HG03469 (cell line): ENCODE data around the gene BTNL9.
"Not testable (repeated sequence)": the region's sequence is repeated elsewhere in the genome, so short reads cannot be mapped to it uniquely, and the experiment has no call there.

Experiments used
- ATAC-seq: cut with Tn5 transposase; IDR thresholded peaks from one replicate; pipeline ENCODE4 v1.9.1; 2021; ENCODE audit warnings: mild to moderate bottlenecking, moderate library complexity, moderate number of reproducible peaks; ENCODE audit not compliant: unreplicated experiment

The BTNL9 gene

GRCh38 chr5:181039931-181040630 is at the start of gene BTNL9:
Gene BTNL9, plus strand, starts transcription at chr5:181040266. Its CDS starts 5,224 bp downstream, at chr5:181045490.
- no peak for ATAC-seq

DNA sequence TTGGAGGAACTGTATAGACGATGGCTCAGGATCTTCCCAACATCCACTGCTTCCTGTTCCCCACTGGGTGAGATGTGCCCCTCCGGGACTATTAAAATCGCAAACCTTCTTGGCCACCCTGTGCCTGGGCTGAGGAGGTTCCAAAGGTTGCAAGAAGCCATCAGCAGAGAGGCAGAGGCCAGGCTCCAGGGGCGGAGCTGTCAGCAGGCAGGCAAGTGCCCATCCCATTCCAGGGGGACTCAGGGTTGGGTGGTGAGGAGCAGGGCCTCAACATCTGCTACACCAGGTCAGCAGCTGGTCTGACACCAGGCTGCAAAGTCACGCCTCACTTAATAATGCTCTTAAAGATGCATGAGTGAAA is 49.2 kb upstream of the BTNL9 start:
- no peak for ATAC-seq

DNA sequence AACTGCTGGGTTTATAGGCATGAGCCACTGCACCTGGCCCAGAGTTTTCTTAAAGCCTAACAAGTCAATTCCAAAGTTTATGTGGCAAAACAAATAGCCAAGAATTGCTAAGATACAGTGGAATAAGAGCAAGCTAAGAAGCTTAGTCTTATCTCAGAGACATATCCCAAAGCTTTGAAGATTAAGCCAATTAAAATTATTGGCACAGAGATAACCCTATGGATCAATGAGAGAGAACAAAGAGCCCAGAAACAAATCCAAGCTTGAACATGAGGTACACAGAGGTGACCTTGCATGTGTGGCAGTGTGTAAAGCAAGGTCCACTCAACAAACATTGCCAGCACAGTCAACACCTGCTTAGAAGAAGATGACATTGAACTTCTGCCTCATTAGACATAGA is 38.1 kb upstream of the BTNL9 start:
- no peak for ATAC-seq

- no peak for ATAC-seq
These were observed 34.3 kb upstream of the BTNL9 start for GRCh38 chr5:181005791-181006190.

DNA sequence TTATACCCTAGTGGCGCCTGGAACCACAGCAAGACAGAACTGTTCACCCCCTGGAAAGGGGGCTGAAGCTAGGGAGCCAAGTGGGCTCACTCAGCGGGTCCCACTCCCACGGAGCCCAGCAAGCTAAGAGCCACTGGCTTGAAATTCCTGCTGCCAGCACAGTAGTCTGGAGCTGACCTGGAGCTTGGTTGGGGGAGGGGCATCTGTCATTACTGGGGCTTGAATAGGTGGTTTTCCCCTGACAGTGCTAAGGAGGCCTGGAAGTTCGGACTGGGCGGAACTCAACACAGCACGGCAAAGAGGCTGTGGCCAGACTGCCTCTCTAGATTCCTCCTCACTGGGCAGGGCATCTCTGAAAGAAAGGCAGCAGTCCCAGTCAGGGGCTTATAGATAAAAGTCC is 31.9 kb upstream of the BTNL9 start:
- ATAC-seq: no peak

DNA sequence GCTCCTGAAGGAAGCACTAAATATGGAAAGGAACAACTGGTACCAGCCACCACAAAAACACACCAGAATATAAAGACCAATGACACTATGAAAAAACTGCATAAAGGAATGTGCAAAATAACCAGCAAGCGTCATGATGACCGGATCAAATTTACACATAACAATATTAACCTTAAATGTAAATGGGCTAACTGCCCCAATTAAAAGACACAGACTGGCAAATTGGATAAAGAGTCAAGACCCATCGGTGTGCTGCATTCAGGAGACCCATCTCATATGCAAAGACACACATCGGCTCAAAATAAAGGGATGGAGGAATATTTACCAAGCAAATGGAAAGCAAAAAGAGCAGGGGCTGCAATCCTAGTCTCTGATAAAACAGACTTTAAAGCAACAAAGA is 30.0 kb upstream of the BTNL9 start:
- not testable (repeated sequence) for ATAC-seq

DNA sequence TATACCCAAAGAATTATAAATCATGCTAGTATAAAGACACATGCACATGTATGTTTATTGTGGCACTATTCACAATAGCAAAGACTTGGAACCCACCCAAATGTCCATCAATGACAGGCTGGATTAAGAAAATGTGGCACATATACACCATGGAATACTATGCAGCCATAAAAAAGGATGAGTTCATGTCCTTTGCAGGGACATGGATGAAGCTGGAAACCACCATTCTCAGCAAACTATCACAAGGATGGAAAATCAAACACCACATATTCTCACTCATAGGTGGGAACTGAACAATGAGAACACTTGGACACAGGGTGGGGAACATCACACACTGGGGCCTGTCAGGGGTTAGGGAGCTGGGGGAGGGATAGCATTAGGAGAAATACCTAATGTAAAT is 25.4 kb upstream of the BTNL9 start:
- not testable (repeated sequence) for ATAC-seq

GRCh38 chr5:181017448-181017847 is 22.6 kb upstream of the BTNL9 start:
- not testable (repeated sequence) for ATAC-seq

- ATAC-seq: no peak
These were observed 19.4 kb upstream of the BTNL9 start for GRCh38 chr5:181020688-181021087.

DNA sequence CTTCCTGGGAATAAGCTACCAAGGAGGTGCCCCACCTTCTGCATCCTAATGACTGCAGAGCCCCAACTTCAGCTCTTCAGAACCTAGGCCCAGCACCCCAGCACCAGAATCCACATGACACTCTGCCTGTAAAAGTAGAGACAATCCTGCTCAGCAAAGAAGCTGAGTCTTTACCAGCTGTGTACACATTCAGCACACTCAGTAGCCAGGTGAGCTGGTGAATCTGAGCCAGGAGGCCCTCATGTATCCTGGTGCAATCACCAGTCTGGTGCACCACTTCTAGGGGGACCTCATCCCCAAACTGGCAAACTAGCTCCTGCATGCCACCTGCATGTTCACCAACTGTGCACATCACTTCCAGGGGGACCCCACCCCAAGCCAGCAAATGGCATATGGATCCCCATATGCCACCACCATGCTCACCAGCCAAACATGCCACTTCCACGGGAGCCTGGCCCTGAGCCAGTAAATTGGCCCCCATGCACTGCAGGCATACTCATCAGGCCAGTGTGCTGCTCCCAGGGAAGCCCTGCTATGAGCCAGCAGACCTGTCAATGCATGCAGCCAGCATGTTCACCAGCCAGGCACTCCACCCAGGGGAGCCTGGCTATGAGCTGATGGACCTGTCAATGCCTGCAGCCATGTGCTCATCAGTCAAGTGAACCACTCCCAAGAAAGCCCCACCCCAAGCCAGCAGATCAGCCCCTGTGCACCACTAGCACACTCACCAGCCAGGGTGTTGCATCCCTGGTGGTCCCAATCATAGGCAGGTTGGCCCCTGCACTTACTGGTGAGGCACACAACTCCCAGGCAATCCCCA is 15.6 kb upstream of the BTNL9 start:
- ATAC-seq: no peak

DNA sequence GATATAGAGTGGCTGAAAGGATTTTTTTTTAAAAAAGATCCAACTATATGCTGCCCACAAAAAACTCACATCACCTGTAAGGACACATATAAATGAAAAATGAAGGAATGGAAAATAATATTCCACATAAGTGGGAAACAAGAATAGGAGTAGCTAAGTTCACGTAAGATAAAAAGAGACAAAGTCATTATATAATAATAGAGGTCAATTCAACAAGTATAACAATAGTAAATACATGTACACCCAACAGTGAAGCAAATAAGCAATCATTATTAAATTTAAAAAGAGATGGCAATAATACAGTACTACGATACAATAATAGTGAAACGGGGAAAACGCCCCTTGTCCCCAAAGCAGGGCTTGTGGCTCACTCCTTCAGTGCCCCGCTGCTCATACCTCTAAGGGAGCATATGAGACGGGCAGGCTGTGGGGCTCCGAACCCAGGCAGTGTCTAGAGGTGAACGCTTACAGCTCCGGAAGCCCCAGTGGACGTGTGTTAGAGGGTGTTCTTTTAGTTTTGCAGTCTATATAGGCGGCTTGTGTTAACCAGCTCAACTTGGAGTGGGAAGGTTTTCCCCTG is 12.5 kb upstream of the BTNL9 start:
- ATAC-seq: no peak

DNA sequence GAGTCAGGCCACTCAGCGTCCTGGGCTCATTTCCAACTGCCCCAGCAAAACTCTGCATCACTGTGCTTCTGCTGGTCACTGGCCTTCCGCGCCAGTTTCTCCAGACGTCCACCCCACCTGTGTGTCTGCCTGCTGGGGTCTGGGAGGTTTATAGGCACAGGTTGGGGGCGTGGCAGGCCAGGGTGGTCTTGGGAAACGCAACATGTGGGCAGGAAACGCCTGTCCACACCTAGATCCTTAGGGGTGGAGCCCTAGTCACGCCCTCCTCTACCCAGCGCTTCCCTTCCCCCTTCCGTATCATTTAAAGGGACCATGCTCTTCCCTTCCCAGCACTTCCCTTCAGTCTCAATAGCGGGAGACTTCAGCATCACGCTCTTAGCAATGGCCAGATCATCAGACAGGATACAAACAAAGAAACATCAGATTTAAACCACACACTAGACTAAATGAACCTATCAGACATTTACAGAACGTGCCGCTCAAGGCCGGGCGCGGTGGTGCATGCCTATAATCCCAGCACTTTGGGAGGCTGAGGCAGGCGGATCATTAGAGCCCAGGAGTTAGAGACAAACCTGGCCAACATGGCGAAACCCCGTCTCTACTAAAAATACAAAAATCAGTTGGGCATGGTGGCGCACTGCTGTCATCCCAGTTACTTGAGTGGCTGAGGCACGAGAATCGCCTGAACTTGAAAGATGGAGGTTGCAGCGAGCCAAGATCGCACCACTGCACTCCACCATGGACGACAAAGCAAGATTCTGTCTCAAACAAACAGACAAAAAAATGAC is 11.8 kb upstream of the BTNL9 start:
- ATAC-seq: no peak

GRCh38 chr5:181031716-181032115 is 8.3 kb upstream of the BTNL9 start:
- ATAC-seq: no peak

GRCh38 chr5:181035991-181036815 is 3.9 kb upstream of the BTNL9 start:
- no peak for ATAC-seq

DNA sequence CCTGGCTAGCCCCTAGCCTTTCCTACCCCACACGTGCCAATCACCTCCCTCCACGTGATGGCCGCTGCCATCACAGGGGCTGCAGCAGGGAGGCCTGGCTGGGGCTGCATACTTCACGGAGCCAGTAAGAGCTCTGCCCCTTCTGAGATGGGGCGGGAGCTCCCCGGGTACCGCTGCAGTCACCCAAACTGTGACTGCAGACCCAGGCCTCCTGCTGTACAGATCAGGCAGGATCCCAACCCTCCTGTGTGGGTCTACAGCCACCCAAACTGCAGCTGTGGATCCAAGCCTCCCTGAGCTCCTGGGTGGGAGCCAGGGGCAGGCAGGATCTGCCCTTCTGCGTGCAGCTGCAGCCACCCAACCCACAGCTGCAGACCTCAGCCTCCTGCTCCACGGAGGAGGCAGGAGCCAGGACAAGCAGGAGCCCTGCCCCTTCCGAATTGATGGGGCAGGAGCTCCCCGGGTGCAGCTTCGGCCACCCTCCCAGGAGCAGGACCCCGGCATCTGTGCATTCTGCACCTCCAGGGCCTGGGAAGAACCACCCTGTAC is 3.2 kb upstream of the BTNL9 start:
- no peak for ATAC-seq

- ATAC-seq: no peak
These were observed 2.7 kb upstream of the BTNL9 start for GRCh38 chr5:181037365-181037861.

- ATAC-seq: no peak
These were observed 595 bp upstream of the BTNL9 start for GRCh38 chr5:181039471-181039870.

- ATAC-seq: no peak
These were observed 522 bp downstream of the BTNL9 start for GRCh38 chr5:181040631-181040945.

GRCh38 chr5:181041043-181041442 is 977 bp downstream of the BTNL9 start:
- no peak for ATAC-seq
